Activated CD4-positive, alpha-beta T cell treated with anti-CD3 and anti-CD28 coated beads, Interleukin-10, Interleukin-2, amounts not matched to agents 100 ng/mL and 50 ng/mL, durations not matched to agents 16 hours and 8 hours (primary cell): ENCODE data around the gene CORIN.
"Not testable (repeated sequence)": the region's sequence is repeated elsewhere in the genome, so short reads cannot be mapped to it uniquely, and the experiment has no call there.

Source experiments
- DNase-seq: peaks from one replicate; pipeline ENCODE4 v3.0.0-alpha.2; 2020

The CORIN gene

GRCh38 chr4:47830265-47831025 is 7.4 kb downstream of the CORIN start:
- no peak for DNase-seq

DNA sequence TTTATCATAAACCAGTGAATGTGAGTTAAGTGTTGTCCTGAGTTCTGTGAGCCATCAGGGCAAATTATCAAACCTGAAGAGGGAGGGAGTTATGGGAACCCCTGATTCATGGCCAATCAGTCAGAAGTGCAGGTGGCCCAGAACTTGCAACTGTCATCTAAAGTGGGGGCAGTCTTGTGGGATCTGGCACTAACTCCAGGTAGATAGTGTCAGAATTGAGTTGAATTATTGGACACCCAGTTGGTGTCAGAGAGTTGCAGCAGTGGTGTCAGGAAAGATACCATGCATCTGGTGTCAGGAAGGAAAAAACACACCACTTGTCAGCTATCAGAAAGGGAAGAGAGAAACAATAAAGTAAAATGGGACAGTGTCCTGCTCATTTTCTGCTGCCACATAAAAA is 8.4 kb downstream of the CORIN start:
- no peak for DNase-seq

DNA sequence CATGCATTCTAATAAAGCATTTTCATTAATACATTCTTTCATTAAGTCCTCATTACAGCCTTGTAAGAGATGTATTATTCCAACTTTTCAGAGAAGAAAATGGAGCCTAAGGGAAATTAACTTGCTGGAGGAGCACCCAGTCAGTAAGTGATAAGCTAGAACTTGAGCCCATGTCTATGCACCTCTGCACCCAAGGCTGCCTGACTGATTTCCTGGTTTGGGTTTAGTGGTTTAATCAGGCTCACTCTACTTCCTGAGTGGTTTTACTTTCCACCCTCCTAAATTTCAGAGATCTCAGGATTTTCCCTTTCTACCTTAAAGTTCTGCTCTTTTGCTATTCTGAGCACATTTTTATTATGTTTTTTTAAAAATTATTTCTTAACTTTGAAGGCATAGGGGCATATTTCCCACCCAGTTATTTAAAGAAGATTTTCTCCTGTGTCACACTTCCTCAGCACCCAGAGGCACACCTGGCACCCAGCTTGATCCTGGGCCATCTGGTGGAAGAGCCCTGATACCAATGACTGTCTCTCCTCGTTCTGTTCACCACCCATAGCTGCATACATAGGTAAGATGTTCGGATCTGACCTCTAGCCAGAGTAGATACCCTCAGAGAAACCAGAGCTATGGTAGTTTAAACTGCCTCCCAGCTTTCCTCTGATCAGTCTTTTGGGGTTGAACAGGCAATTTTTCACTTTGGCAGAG is 10.4 kb downstream of the CORIN start:
- DNase-seq, result peak; percentile 14

GRCh38 chr4:47824840-47825239 is 13.0 kb downstream of the CORIN start:
- DNase-seq, result no peak

GRCh38 chr4:47819178-47819577 is 18.7 kb downstream of the CORIN start:
- DNase-seq, result no peak

GRCh38 chr4:47817275-47817674 is 20.6 kb downstream of the CORIN start:
- no peak for DNase-seq

DNA sequence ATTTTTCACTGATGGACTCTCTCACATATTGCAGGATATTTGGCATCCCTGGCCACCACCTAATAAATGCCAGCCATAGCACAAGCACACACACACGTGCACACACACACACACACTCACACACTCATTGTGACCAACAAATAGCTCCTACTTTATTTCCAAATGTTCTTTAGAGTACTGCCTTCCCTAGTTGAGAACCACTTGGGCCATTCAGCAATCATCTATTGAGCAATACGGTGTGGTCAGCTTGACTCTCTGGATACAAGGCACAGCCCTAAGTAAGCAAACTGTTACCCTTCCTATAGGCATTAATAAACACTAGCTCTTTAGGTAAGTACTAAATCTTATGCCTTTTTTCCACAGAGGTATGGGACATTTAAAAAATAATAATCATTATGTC is 21.1 kb downstream of the CORIN start:
- no peak for DNase-seq

DNA sequence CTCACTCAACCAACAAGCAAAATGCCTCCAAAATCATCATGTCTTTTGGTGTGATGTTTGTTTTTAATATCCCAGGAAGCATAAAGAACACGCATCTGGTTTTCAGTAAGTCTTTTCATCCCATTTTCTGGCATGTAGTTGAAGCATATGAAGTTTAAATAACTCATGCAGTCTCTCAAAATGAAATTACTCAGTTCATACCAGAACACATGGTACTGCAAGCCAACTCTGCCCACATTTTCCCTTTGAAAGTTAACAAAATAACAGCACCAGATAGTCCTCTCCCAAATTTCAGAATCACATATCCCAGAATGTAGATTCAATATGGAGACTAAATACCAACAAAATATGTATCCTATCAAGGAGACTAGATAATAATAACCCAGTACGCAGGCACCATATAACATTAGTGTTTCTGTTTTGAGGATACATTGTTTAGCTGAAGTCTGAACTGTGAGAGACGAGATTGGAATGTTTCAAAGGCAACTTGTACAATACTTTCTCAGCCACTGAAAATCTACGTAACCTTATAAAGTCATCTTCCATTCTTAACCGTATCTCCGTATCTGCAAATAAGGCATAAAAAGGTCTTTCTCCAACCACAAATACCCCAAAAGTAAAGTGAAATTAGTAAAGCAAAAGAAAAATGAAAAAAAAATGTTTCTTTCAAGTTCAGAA is 23.1 kb downstream of the CORIN start:
- no peak for DNase-seq

- DNase-seq, result no peak
These were observed 28.1 kb downstream of the CORIN start for GRCh38 chr4:47809654-47810203.

GRCh38 chr4:47804598-47804997 is 33.3 kb downstream of the CORIN start:
- DNase-seq, result no peak

GRCh38 chr4:47801481-47802002 is 36.3 kb downstream of the CORIN start:
- no peak for DNase-seq

- no peak for DNase-seq
These were observed 39.7 kb downstream of the CORIN start for GRCh38 chr4:47798165-47798564.

GRCh38 chr4:47791965-47792364 is 45.9 kb downstream of the CORIN start:
- DNase-seq, result no peak

DNA sequence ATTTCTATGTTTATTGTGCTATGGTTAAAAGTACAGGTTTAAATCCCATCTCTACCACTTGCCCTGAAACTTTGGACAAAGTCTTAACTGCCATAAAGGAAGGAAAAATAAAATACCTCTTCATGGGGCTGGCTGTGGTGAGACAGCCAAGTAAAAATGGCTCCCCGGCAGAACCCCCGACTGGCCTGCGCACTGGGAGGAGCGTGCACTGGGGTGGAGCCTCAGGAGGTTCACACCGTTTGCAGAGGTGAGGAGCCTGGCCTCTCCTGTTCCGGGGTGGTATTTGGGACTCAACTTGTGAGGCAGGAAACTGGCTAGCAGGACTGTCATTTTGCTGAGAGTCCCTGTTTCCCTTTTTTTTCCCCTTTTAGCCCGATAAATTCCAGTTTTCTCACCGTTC is 47.8 kb downstream of the CORIN start:
- DNase-seq, result no peak

GRCh38 chr4:47788126-47788525 is 49.7 kb downstream of the CORIN start:
- no peak for DNase-seq

DNA sequence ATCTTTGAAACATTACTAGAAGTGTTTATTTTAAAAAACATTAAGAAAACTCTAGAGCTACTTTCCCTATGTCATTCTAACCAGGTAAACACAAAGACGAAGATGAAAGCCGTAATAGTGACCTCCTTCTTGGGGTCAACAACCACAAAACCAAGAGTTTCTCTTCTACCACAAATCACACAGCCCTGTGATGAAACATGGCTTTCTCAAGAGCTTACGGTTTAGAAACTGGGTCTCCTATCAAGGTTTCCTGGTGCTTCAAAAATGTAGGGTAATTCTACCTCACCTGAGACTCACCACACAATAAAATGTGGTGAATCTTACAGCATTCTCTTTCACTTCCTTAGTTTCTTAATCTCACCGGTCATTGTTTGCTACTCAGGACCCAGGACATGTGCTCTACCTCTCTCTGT is 50.9 kb downstream of the CORIN start:
- DNase-seq, result no peak

DNA sequence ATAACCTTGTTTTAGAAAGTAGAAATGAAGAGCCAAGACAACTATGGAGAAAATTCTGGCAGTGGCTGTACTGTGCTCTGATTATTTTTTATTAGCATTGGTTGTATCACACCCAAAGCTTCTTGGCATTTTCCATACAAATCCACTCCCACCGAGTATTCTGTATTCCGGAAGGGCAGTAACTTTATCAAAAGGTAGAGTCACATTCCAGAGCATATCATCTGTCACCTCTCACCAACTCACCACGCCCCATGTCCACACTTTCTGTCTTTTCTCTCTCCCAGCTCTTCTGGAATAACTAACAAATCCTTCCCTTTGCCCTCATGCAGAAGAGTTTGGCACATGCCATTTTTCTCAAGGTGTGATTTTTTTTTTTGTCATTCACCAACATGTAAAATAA is 52.7 kb downstream of the CORIN start:
- DNase-seq, result no peak

DNA sequence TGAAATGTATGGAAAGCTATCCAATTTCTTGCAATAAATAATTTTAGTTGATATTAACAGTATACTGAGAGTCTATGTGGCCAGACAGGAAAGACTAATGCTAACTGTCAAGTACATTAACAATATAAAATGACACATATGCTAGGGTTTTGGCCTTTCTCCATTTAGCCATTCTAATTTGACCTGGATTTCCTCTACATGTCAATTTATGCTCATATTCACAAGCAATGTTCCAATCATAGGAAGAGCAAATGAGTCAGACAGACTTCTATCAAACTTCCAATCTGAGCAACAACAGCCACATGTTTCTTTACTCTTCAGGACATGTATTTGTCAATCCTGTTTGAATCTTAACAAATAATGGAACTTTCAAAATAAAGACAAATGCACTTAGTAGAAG is 53.6 kb downstream of the CORIN start:
- DNase-seq, result no peak

- no peak for DNase-seq
These were observed 61.5 kb downstream of the CORIN start for GRCh38 chr4:47776353-47776752.

GRCh38 chr4:47774079-47774478 is 63.8 kb downstream of the CORIN start:
- DNase-seq, result no peak

GRCh38 chr4:47771020-47771419 is 66.8 kb downstream of the CORIN start:
- DNase-seq, result no peak

GRCh38 chr4:47767956-47768355 is 69.9 kb downstream of the CORIN start:
- not testable (repeated sequence) for DNase-seq

DNA sequence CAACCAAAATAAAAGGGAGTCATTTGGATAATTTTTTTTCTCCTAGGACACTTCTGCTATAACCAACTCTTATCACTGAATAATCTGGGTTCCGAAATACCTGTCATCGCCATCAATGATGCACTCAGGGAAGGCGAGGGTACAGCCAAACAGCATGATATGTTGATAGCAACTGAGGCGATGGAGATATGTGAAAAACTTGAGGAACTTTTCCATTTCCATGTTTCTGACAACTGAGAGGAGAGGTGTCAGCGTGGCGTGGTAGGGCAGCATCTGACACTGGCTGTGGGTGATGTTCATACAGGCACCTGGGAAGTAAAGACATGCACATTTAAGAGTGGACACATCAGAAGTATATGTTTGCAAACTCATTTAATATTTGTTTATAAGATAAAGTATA is 74.6 kb downstream of the CORIN start:
- no peak for DNase-seq
